GM19351 (cell line): Measurements from ENCODE around the gene TMEM154.

Source experiments
- ATAC-seq: cut with Tn5 transposase; IDR thresholded peaks from one replicate; pipeline ENCODE4 v1.9.1; 2021; ENCODE audit warnings: mild to moderate bottlenecking, moderate library complexity; ENCODE audit not compliant: unreplicated experiment

TMEM154 gene

DNA sequence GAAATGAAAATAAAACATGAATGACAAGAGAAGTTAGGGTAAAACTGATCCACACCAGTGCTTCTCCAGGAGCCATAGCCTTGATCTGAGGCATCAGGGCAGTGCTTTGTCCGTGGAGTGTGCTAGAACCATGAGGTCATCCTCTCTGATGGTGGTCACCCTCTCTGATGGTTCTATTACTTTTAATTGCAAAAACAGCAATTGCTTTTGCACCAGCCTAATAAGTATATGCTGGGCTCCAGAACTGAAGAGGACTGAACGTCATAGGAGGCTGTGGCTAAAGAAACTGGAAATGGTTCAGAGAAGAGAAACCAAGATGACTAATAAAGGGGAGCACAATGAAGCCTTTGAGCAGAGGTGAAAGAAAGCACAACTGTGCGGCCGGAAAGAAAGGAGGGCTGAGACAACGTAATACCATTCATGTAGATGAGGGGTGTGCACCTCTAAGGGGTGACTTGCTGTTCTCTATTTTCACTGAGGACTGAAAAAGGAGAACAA is 17.0 kb upstream of the TMEM154 start:
- peak; percentile 99 for ATAC-seq

DNA sequence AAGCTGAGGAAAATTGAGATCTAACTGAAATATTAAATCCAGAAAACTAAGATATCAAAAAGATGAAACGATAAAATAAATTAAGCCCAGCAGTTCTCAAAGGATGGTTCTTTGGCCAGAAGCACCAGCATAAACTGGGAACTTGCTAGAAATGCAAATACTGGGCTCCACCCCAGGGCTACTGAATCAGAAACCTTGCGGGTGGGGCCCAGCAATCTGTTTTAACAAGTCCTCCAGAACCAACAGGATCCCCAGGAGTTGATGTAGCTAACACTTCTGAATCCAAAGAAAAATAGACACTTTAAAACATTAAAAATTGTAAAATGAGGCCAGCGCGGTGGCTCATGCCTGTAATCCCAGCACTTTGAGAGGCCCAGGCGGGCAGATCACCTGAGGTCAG is 14.1 kb upstream of the TMEM154 start:
- ATAC-seq, result no peak

DNA sequence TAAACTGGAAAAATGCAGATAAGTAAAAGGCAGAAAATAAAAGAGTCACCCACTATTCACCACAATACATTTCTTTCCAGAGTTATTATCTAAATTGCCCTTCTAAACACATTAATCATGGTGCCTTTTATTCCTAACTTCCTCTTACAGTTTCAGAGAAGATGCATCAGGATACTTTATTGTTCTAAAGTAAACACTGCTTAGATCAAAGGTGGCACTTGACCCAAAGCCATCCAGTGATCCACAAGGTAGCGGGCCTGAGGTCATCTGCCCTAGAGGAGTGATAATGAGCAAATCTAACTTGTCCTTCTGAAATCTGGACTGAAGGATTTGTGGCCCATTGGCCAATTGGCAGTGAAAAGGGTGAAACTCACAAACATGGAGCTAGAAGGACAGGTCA is 12.0 kb upstream of the TMEM154 start:
- ATAC-seq, result no peak

DNA sequence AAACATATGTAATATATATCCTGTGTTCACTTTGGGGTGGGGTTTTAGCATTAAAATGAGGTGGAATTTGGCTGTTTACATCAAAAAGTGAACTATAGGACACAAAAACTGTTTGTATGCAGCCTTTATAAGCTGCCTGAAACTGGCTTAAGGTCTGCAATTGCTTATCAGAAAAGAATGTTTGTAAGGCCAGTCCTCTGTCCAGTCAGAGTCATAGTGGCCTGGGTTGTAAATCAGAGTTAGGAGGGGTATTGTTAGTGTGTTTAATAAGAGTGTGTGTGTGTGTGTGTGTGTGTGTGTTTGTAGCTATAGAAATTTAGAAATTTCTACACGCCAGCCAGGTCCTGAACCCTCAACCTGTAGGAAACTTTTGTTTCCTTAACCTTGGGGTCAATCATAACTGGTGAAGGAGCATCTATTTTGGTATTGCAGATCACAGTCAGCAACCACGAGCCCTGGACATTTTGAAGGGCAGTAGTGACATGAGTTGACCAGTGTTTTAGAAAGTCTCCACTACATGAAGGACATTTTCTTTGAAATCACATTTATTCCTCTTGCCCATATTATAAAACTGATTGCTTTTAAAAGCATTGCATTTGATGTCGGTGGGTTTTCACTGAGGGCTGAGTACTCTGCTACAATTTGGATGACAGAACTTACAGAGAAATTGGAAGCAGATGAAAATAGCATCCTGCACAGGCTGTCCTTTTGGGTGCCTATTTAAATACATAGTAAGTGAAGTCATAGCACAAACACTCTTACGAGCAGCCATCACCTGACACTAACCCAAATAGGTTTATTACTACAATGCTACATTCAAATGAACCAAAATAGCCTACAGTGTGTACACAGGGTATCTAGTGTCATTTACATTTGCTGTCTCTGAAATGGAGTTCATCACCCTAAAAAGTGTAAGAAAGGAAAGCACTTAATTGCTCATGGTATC is 11.2 kb upstream of the TMEM154 start:
- no peak for ATAC-seq

DNA sequence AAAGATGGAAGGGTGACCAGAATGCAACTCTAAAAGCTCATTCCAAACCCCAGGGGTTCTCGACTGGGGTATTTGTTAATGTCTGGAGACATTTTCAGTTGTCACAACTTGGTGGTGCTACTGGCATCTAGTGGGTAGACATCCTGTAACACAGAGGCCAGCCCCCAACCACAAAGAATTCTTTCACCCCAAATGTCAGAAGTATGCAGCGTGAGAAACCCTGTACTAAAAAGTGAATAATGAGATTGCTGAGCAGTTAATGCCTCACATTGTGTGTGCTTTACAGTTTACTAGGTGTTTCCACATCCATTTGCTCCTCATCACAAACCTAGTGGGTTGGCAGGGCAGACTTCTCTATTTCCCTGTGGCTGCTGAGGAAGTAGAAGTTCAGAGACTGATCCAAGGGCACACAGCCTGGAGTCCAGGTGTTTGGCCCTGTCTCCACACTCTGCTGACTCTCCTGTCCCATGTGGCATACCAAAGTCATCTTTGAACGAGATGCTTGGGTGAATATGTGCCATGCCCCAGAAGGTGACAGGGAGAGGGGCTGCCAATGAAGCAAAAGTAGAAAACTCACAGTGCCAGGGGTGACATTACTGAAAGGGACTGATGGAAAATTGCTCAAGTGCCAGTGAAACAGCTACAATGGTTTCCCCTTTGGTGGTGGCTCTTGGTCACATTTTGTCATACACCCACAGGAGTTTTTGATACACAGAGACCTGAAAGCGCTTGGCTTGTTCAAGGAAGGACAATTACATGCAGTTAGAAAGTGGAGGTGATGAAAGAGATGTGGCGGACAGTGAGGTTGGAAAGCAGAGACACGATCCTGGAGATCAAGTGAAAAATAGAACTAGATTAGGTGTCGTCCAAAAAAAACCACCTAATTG is 10.1 kb upstream of the TMEM154 start:
- no peak for ATAC-seq

DNA sequence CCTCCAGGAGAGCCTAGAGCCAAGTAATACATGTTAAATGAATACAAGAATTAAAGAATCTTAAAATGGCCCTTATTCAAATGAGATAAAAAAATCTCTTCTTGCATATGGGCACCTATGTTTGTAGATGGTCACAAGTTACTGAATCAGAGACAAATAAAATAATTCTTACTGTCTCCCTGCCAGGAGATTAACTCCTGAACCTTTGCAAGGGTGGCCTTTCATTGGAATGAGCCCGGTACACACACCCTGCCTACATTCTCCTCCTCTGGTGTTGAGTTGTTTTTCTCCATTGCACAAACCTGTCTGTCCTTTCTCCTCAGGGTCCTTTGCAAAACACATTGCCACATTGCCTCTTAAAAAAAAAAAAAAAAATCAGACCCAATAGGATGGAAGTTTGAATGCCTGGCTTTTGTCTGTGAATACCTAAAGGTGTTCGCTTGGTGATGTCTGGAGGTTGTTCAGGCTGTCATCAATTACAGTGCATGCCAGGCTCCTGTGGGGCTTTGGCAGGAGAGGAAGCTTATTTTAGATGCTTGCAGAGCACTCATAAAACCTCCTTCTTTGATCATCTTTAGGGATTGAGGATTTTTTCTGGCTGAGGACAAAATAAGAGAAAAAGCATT is 8.3 kb upstream of the TMEM154 start:
- no peak for ATAC-seq

DNA sequence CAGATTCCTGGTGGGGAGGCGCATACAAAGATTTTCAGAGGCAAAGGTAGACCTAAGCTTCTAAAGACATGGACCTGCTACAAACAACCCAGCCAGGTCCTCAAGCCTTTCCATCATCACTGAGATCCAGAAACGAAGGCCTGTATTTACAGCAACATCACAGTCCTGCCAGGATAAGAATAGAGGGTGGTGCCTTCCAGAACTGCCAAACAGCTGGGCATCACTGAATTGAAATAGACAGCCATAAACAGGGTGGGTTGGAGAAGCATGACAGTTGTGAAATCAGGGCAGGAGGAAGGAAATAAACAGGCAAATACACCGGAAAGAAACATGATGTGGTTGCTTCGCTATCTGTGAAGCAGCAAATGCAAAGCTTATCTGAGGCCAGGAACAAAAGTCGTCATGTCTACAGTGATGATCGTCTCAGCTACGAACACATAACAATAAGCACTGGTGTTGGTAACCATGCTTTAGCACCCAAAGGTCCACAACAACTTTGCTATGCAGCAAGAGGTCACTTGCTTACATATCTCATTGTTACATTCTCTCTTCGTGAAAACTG is 6.7 kb upstream of the TMEM154 start:
- no peak for ATAC-seq

DNA sequence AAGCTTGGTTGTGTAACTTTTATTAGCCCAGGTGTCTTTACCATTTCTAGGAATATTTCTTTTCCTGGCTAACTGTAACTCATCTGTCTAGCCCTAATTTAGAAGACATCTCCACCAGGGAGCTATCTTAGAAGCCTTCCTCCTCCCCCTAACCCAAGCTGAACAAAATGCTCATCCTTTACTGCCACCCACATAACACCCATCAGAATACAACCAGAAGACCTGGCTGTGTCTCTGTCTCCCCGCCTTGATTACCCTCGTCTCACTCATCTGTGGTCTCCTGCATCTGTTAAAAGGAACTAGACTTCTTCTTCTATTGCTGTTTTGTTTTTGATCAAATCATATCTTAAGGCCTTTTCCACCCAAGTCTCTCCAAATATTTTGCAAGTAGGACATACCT is 4.8 kb upstream of the TMEM154 start:
- ATAC-seq, result no peak

DNA sequence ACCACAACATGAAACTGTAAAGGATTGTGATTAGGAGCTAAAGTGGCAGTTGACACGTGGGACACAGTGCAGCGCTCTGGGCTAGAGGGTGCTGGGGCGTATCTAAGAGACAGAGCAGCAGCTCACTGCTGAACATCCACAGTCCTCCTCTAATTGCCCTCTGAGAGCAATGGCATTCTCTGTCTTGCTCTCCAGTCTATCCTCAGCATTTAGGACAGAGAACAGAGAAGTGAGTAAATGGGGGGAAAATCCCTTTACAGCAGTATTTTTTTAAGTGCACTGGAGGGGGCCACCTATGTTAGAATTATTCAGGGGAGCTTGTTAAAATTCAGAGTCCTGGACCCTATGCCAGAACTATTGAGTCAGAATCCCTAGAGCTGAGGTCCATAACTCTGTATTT is 4.2 kb upstream of the TMEM154 start:
- ATAC-seq, result peak; percentile 66

DNA sequence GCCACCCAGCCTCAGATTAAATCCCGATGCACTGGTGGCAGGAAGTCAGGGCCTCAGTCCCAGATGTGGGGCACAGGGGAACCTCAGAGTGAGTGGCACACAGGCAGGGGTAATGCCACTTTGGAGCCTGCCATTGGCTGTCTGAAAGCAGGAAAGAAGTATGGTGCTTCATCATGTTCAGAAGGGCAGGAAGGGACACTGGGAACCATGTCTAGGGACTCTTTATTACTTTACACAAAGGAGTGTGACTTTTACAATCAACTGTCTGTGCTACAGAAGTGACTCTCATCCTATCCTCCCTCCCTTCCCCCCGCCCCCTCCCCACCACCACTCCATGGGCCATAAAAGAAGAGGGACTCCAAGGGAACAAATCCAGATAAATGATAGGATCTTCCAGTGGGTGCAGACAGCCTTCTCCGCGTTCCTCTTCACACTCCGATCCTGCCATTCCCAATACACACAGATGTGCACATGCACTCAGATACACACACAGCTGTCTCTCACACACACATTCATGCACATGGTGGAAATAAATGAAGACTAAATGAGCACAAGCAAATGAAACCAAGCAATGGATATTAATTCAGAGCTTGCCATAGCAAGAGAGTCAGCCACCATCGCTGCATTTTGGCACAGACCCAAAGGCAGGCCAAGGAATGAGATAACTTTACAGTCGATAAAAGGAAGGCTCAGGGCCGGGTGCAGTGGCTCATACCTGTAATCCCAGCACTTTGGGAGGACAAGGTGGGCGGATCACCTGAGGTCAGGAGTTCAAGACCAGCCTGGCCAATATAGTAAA is 2.5 kb upstream of the TMEM154 start:
- ATAC-seq, result no peak

DNA sequence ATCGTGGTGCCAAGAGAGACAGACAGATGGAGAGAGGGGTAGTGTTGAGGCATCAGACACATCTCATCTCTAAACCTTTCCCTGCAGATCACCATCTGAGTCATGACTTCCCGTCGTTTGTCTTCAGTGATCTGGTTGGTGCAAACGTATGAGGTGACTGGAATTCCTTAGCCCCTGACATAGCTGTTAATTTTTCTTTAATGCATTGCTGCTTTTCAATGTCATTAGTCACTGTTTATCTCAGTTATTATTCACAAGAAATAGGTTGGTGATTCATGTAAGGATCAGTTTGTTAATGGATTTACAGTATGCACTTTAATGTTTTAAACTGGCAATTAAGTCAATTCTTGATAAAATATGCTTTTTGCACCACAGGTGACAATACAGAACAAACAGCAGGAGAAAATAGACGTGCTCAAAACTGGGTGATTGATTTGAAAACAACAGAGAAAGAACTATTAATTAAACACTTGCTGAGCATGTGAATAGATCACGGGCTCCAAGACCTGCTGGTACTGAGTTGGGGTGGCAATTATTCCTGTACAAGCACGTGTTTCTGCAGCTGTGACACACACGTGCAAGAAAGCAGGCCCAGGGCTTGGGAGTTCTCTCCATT is 1.3 kb upstream of the TMEM154 start:
- ATAC-seq, result peak; percentile 25

DNA sequence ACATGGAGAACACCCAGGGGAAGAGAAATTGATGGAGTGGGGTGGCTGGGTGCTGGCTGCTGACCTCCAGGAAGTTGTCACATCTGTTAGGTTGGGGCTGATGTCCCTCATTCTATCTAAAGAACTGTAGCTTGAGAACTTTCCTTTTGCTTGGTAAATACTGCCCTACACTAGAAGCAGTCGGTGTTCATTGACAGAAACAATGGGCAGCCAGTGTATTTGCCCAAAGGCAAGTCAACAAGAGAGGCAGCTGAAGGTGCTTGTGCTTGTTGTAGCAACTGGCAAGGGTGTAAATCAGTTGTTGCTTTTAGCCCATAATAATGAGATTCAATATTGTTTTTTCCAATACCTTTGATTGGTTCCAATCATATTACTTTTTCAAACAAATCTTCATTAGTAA is 956 bp downstream of the TMEM154 start:
- ATAC-seq, result no peak

DNA sequence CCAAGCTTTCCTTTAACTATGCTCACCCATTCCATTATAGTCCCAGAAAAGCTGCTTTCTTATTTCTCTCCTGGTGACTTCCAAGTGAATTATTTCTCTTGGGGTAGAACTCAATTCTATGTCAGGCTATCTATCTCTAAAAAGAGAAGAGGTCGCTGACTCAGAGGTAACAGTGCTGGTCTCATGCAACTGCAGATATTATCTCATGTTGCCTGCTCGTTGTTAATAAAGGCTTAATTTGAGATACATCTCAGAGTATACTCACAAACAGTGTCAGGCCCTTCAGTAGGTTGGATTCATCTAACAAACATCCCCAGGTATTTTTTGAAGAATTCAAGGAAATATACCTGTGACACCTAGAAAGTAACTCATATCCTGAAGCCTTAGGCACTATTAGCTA is 2.7 kb downstream of the TMEM154 start:
- no peak for ATAC-seq

DNA sequence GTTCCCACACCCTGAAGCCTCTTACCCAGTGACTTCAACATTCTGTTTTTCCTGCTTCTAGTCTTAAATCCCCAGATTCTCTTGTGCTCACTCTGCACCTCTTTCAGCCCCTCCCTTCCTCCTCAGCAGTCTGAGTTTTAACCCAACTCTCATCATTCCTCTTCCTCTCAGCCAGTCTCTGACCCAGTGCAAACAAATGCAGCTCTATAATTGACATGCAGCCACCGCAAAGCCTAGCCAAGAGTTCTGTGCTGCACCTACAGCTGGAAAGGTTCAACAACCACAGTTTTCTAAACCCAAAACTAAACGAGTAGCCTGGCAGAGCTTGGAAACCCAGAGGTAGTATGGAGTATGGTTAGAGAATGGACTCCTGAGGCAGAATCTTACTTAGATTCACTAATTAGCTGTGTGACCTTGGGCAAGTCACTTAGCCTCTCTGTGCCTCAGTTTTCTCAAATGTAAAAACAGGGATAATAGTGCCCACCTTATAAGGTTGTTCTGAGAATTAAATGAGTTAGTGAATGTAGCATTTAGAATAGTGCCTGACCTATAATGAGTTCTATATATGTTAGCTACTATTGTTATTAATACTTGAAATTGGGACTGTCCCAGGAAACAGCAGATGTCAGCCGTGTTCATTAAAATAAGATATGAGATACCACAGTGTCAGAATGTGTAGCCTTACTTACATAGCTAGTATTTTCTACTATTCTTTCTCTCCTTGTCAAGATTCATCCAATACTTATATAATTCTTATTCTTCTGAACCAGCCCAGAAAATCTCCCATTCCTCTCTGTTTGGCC is 3.5 kb downstream of the TMEM154 start:
- peak; percentile 34 for ATAC-seq

DNA sequence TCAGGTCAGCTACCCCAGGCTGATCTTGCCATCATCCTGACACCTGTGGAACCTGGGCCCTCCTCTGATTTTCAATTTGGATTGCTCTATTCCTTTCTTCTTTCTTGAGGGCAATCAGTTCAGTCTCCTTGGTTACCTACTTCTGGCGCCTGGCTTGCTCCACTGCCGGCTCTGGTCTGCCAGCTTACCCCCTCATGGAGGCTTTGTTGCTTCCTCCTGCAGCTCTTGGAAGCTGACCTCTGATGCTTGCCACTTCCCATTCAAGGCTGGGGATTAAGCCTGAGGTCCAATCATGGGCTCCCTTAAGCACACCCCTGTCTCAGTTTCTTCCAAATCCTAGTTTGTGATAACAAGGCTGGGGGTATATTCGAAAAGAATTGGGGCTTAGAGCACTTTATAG is 5.4 kb downstream of the TMEM154 start:
- ATAC-seq, result no peak

DNA sequence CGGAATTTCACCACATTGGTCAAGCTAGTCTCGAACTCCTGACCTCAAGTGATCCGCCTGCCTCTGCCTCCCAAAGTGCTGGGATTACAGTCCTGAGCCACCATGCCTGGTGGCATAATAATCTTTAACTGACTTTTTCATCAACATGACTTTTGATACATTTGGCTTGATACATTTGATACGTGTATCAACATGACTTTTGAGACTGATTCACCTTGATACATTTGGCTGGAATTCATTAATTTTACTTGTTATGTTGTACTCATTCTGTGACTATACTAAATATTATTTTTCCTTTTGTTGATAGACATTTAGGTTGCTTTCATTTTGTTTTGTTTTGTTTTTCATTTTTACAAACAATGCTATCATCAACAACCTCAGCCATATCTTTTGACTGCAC is 6.3 kb downstream of the TMEM154 start:
- no peak for ATAC-seq

DNA sequence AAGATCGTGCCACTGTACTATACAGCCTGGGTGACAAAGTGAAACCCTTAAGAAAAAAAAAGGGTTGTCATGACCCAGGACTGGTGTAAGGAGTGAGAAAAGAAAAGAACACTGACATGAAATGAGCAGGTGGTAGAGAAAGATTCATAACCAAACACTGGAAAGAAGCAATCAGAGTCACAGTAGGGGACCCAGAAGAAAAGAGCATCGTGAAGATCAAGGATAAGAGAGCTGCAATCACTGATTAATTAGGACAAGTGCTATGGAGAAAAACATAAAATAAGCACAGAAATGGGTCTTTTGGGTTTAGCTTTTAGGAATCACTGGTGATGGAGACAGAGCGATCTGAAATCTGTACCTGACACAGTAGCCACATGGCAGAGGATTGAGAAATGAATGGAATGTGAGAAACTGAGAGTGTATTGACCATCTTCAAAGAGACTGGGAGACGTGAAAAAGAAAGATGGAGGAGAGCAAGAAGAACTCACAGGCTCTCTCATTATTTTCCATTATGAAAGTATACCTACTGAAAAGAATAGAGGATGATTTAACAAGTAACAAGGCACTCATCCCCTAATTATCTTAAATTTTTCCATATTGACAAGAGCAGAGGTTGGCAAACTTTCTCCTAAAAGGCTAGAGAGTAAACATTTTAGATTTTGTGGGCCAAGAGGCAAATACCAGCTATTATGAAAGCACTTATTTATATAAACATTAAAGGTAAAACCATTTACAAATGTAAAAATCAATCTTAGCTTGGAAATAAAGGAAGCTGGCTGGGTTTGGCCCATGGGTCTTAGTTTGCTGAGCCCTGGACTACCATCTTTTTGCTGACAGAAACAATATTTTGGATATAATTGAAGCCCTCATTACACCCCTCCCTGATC is 7.3 kb downstream of the TMEM154 start:
- ATAC-seq, result no peak
